Type B pancreatic cell (in vitro differentiated cells): ENCODE measurements around the gene EPB41L1. TPM values are rescaled to one million over a fixed set of nuclear protein-coding genes. Genes with fewer than 3 reads are reported as not detected.
A peak's percentile ranks its signal among the peaks of the same experiment; 100 is the strongest.

Experiments
- DNase-seq: peaks from one replicate; pipeline ENCODE4 v3.0.0; 2021; ENCODE audit warnings: mixed read lengths; ENCODE audit not compliant: unreplicated experiment; ENCODE audit errors: extremely low spot score
- H3K27ac Mint-ChIP-seq: 2 replicates; pipeline ENCODE4 v1.8.0; 2021; ENCODE audit warnings: mild to moderate bottlenecking, mixed read lengths
- H3K27me3 Mint-ChIP-seq: 2 replicates; pipeline ENCODE4 v1.8.0; 2021; ENCODE audit warnings: mixed read lengths
- H3K36me3 Mint-ChIP-seq: 2 replicates; pipeline ENCODE4 v1.8.0; 2021; ENCODE audit warnings: mixed read lengths
- H3K4me1 Mint-ChIP-seq: one replicate; pipeline ENCODE4 v1.8.0; 2021; ENCODE audit warnings: mixed read lengths; ENCODE audit not compliant: unreplicated experiment
- H3K4me3 Mint-ChIP-seq: 2 replicates; pipeline ENCODE4 v1.8.0; 2021; ENCODE audit warnings: mild to moderate bottlenecking, mixed read lengths
- H3K9me3 Mint-ChIP-seq: 2 replicates; pipeline ENCODE4 v1.8.0; 2021; ENCODE audit warnings: mixed read lengths
- CTCF ChIP-seq: fragments of 200-600 bp; sonication (generic); conservative IDR thresholded peaks from 2 replicates; pipeline ENCODE4 v1.5.0; 2021; ENCODE audit warnings: antibody characterized with exemption, mild to moderate bottlenecking
- total RNA-seq: library from RNA; stranded (reverse); gene quantifications from 2 replicates; pipeline ENCODE4 v1.2.1, GENCODE V29; 2021; ENCODE audit warnings: low replicate concordance

The EPB41L1 gene
- total RNA-seq, 1 donor from 2014 or later = 68.1 TPM

- no peaks in the 10 kb centered on the region for H3K4me1 Mint-ChIP-seq
- peaks cover 8% of the 10 kb centered on the region for H3K27me3 Mint-ChIP-seq
- H3K9me3 Mint-ChIP-seq = no peaks in the 10 kb centered on the region
- H3K27ac Mint-ChIP-seq = no peak overlapping the region
- H3K36me3 Mint-ChIP-seq = no peaks in the 10 kb centered on the region
- DNase-seq = peak; percentile 47
- no peak for TF ChIP-seq CTCF
- H3K4me3 Mint-ChIP-seq = no peak overlapping the region
Observed at GRCh38 chr20:36275441-36276189, 121.1 kb downstream of the EPB41L1 start.

GRCh38 chr20:36277546-36277945 lies 123.0 kb downstream of the EPB41L1 start:
- Mint-ChIP-seq H3K36me3 (no peaks in the 10 kb centered on the region), H3K27ac (no peak overlapping the region), H3K4me1 (no peaks in the 10 kb centered on the region), H3K9me3 (no peaks in the 10 kb centered on the region), H3K4me3 (no peak overlapping the region), H3K27me3 (peaks cover 17% of the 10 kb centered on the region)
- no peak for TF ChIP-seq CTCF
- DNase-seq = peak; percentile 50

GRCh38 chr20:36279362-36279761 lies 124.8 kb downstream of the EPB41L1 start:
- peak; percentile 53 for DNase-seq
- Mint-ChIP-seq H3K27ac (no peak overlapping the region), H3K4me1 (no peaks in the 10 kb centered on the region), H3K27me3 (peaks cover 32% of the 10 kb centered on the region), H3K9me3 (no peaks in the 10 kb centered on the region), H3K4me3 (no peak overlapping the region), H3K36me3 (no peaks in the 10 kb centered on the region)
- TF ChIP-seq CTCF = no peak

- peaks cover 34% of the 10 kb centered on the region for H3K27me3 Mint-ChIP-seq
Observed at GRCh38 chr20:36279776-36280175, 125.2 kb downstream of the EPB41L1 start.

GRCh38 chr20:36281785-36282380 lies 127.3 kb downstream of the EPB41L1 start:
- no peak overlapping the region for H3K4me3 Mint-ChIP-seq
- H3K27ac Mint-ChIP-seq = no peak overlapping the region
- no peak for TF ChIP-seq CTCF
- no peaks in the 10 kb centered on the region for H3K4me1 Mint-ChIP-seq
- no peaks in the 10 kb centered on the region for H3K9me3 Mint-ChIP-seq
- no peaks in the 10 kb centered on the region for H3K36me3 Mint-ChIP-seq
- H3K27me3 Mint-ChIP-seq = peaks cover 36% of the 10 kb centered on the region
- DNase-seq = no peak

More at GRCh38 chr20:36279776-36280175, 125.2 kb downstream of the EPB41L1 start:
- no peak overlapping the region for H3K4me3 Mint-ChIP-seq
- H3K27ac Mint-ChIP-seq = no peak overlapping the region
- no peak for TF ChIP-seq CTCF
- no peaks in the 10 kb centered on the region for H3K9me3 Mint-ChIP-seq
- DNase-seq = no peak
- no peaks in the 10 kb centered on the region for H3K36me3 Mint-ChIP-seq
- no peaks in the 10 kb centered on the region for H3K4me1 Mint-ChIP-seq

Other genes starting within 250 kb of the EPB41L1 start
- 71.6 and 76.3 TPM in 2 replicates for gene SCAND1, start 200.2 kb upstream of the EPB41L1 start, total RNA-seq
- gene CNBD2, start 186.2 kb upstream of the EPB41L1 start, total RNA-seq = 5.7 and 7.4 TPM in 2 replicates
- gene AAR2, start 81.7 kb downstream of the EPB41L1 start, total RNA-seq = 23.8 and 27.0 TPM in 2 replicates
- gene DLGAP4, start 151.6 kb downstream of the EPB41L1 start, total RNA-seq = 78.0 and 79.8 TPM in 2 replicates